Stimulated activated naive CD8-positive, alpha-beta T cell treated with anti-CD3 and anti-CD28 coated beads, Interleukin-15, Interleukin-2, amounts not matched to agents 100 U/mL and 50 U/mL, for 24 hours (primary cell): Measurements from ENCODE around the gene CNIH2.
A peak's percentile ranks its signal among the peaks of the same experiment; 100 is the strongest.

Experiments
- ATAC-seq: fragments of 150-1000 bp; cut with Tn5 transposase; one replicate; pipeline ENCODE4 v1.10.0; 2021
- DNase-seq: peaks from one replicate; pipeline ENCODE4 v3.0.0; 2021

The CNIH2 gene

GRCh38 chr11:66259225-66259624 is 18.8 kb upstream of the CNIH2 start:
- DNase-seq = no peak
- no peak for ATAC-seq

GRCh38 chr11:66259956-66260355 is 18.0 kb upstream of the CNIH2 start:
- no peak for ATAC-seq
- no peak for DNase-seq

GRCh38 chr11:66261578-66261977 is 16.4 kb upstream of the CNIH2 start:
- DNase-seq (no peak), ATAC-seq (no peak)

- DNase-seq (no peak), ATAC-seq (no peak)
These were observed 15.8 kb upstream of the CNIH2 start for GRCh38 chr11:66262191-66262590.

GRCh38 chr11:66262696-66263095 is 15.3 kb upstream of the CNIH2 start:
- no peak for ATAC-seq
- DNase-seq = no peak

- DNase-seq (no peak), ATAC-seq (no peak)
These were observed 14.7 kb upstream of the CNIH2 start for GRCh38 chr11:66263231-66263630.

- ATAC-seq = no peak
- no peak for DNase-seq
These were observed 14.2 kb upstream of the CNIH2 start for GRCh38 chr11:66263785-66264184.

- DNase-seq (no peak), ATAC-seq (no peak)
These were observed 13.6 kb upstream of the CNIH2 start for GRCh38 chr11:66264383-66264782.

GRCh38 chr11:66264914-66265313 is 13.1 kb upstream of the CNIH2 start:
- ATAC-seq (no peak), DNase-seq (peak; percentile 65)

GRCh38 chr11:66265531-66266377 is 12.2 kb upstream of the CNIH2 start:
- DNase-seq = no peak
- no peak for ATAC-seq

GRCh38 chr11:66266378-66267038 is 11.5 kb upstream of the CNIH2 start:
- ATAC-seq (no peak), DNase-seq (no peak)

- ATAC-seq (no peak), DNase-seq (no peak)
These were observed 11.0 kb upstream of the CNIH2 start for GRCh38 chr11:66267039-66267378.

- ATAC-seq (peak; percentile 60), DNase-seq (peak; percentile 94)
These were observed 10.4 kb upstream of the CNIH2 start for GRCh38 chr11:66267379-66268243.

GRCh38 chr11:66268244-66268951 is 9.6 kb upstream of the CNIH2 start, which contains the start of gene RAB1B:
Gene RAB1B, plus strand, starts transcription at chr11:66268639. Its CDS starts 41 bp downstream, at chr11:66268680.
- DNase-seq (peak; percentile 100), ATAC-seq (peak; percentile 92)

- DNase-seq = peak; percentile 32
- ATAC-seq = no peak
These were observed 8.7 kb upstream of the CNIH2 start for GRCh38 chr11:66268952-66269905.

GRCh38 chr11:66271816-66272215 is 6.2 kb upstream of the CNIH2 start:
- ATAC-seq (no peak), DNase-seq (no peak)

GRCh38 chr11:66272596-66272995 is 5.4 kb upstream of the CNIH2 start:
- ATAC-seq (no peak), DNase-seq (no peak)

GRCh38 chr11:66274219-66274618 is 3.8 kb upstream of the CNIH2 start:
- DNase-seq = no peak
- no peak for ATAC-seq

GRCh38 chr11:66275396-66275795 is 2.6 kb upstream of the CNIH2 start:
- ATAC-seq = no peak
- no peak for DNase-seq

- no peak for DNase-seq
- no peak for ATAC-seq
These were observed 1.9 kb upstream of the CNIH2 start for GRCh38 chr11:66275984-66276612.
